HEK293T (cell line): ENCODE measurements around the gene INSL3.

Experiments
- FOXA1 ChIP-seq: fragments of 450-650 bp; IDR thresholded peaks from 2 replicates; pipeline ENCODE4 v1.6.1; 2016; ENCODE audit warnings: mild to moderate bottlenecking
- FOXK2 ChIP-seq: fragments of 450-650 bp; IDR thresholded peaks from 2 replicates; pipeline ENCODE4 v1.6.1; 2016; ENCODE audit warnings: mild to moderate bottlenecking
- SUZ12 ChIP-seq: fragments of 450-650 bp; IDR thresholded peaks from 2 replicates; pipeline ENCODE4 v1.6.1; 2016; ENCODE audit warnings: mild to moderate bottlenecking

DNA sequence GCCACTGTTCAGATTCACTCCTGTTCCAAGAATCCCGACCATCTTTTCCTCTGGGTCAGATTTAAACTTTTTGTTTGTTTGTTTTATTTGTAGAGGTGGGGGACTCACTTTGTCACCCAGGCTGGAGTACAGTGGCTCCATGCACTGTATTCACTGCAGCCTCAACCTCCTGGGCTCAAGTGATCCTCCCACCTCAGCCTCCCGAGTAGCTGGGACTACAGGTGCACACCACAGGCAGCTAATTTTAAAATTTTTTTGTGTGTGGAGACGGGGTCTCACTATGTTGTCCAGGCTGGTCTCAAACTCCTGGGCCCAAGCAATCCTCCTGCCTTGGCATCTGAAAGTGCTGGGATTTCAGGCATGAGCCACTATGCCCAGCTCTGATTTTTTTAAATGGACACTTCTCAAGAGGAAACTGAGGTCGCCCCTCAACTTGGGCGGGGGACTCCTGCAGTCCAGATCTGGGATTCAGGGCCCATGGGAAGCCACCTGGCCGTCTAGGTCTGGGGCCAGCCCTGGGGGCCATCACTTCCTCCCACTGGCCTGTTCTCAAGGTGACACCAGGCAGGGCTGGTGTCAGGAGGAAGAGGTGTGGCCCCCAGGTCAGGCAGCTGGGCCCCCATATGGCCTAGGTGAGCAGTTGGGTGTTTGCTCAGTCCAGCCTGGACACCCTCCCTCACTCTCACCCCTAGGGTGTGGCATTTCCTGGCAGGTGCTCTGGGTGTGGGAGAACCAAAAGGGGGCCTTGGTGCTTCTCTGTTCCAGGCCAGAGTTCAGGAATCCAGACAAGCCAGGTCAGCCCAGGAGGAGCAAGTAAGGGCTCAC lies 25.1 kb downstream of the INSL3 start:
- no peak for TF ChIP-seq FOXA1
- TF ChIP-seq FOXK2, result no peak
- no peak for TF ChIP-seq SUZ12
